CD8-positive, alpha-beta memory T cell (primary cell): ENCODE measurements around the gene CAPZB. TPM values are rescaled to one million over a fixed set of nuclear protein-coding genes. Genes with fewer than 3 reads are reported as not detected.

ENCODE experiments used
- CTCF ChIA-PET: fragments of 350-600 bp; sonication (Branson Sonifier 250); formaldehyde crosslinking; loops from one replicate; lab custom pipeline; 2021; ENCODE audit warnings: antibody characterized with exemption; lab: Charles Lee
- POLR2A ChIA-PET: fragments of 350-600 bp; sonication (Branson Sonifier 250); formaldehyde crosslinking; loops from one replicate; lab custom pipeline; 2021; ENCODE audit warnings: antibody characterized with exemption; lab: Charles Lee
- DNase-seq, 5 donors: peaks; one replicate each; pipeline versions ENCODE4 v3.0.0 to v3.0.0-alpha.2; 2020 to 2022; ENCODE audit warnings: mixed read lengths in 1 of 5
- H3K27ac ChIP-seq: one replicate; pipeline ENCODE4 v1.7.0; 2013; ENCODE audit warnings: low read depth, mild to moderate bottlenecking, low read length, moderate library complexity
- H3K27me3 ChIP-seq: 2 replicates; pipeline ENCODE4 v1.7.0; 2013; ENCODE audit warnings: low read length, mild to moderate bottlenecking; ENCODE audit not compliant: insufficient read depth, poor library complexity, severe bottlenecking
- H3K36me3 ChIP-seq: 2 replicates; pipeline ENCODE4 v1.7.0; 2013; ENCODE audit warnings: mild to moderate bottlenecking, low read length, moderate library complexity; ENCODE audit not compliant: insufficient read depth
- H3K4me1 ChIP-seq: 2 replicates; pipeline ENCODE4 v1.7.0; 2013; ENCODE audit warnings: mild to moderate bottlenecking, low read length, moderate library complexity; ENCODE audit not compliant: insufficient read depth
- H3K4me3 ChIP-seq: 2 replicates; pipeline ENCODE4 v1.7.0; 2013; ENCODE audit warnings: mild to moderate bottlenecking, low read length
- H3K9me3 ChIP-seq: 2 replicates; pipeline ENCODE4 v1.7.0; 2013; ENCODE audit warnings: mild to moderate bottlenecking, low read length
- H3K27ac Mint-ChIP-seq, 8 donors: one replicate each; pipeline ENCODE4 v1.8.0; 2020 to 2021; ENCODE audit warnings: mixed read lengths in 8 of 8, mild to moderate bottlenecking in 6 of 8, inconsistent platforms in 3 of 8, moderate library complexity in 3 of 8
- H3K27me3 Mint-ChIP-seq, 2 donors: one replicate each; pipeline ENCODE4 v1.8.0; 2020 to 2021; ENCODE audit warnings: mixed read lengths in 2 of 2, mild to moderate bottlenecking in 1 of 2, moderate library complexity in 1 of 2
- H3K36me3 Mint-ChIP-seq, 3 donors: one replicate each; pipeline ENCODE4 v1.8.0; 2020 to 2021; ENCODE audit warnings: mixed read lengths in 3 of 3, inconsistent platforms in 1 of 3, mild to moderate bottlenecking in 1 of 3
- H3K4me1 Mint-ChIP-seq, 3 donors: one replicate each; pipeline ENCODE4 v1.8.0; 2020 to 2021; ENCODE audit warnings: mixed read lengths in 3 of 3, inconsistent platforms in 1 of 3, mild to moderate bottlenecking in 1 of 3
- H3K4me3 Mint-ChIP-seq, 7 donors: one replicate each; pipeline ENCODE4 v1.8.0; 2020 to 2021; ENCODE audit warnings: mixed read lengths in 7 of 7, mild to moderate bottlenecking in 6 of 7, moderate library complexity in 4 of 7, inconsistent platforms in 2 of 7
- H3K9me3 Mint-ChIP-seq, 5 donors: one replicate each; pipeline ENCODE4 v1.8.0; 2020 to 2022; ENCODE audit warnings: mixed read lengths in 5 of 5, mild to moderate bottlenecking in 3 of 5, moderate library complexity in 2 of 5, inconsistent platforms in 1 of 5
- polyA plus RNA-seq: library from polyadenylated mRNA; unstranded; fragments of 300-500 nt; fragmentation: Illumina TruSeq; gene quantifications from one replicate; pipeline ENCODE4 v1.2.3, GENCODE V29; 2021
- total RNA-seq, 2 experiments: library from RNA; stranded (reverse); gene quantifications; one replicate each; pipeline ENCODE4 v1.2.3, GENCODE V29; 2021

The CAPZB gene
- total and polyA plus RNA-seq, 3 experiments from 2014 or later, result 284 to 540 (median 289) TPM

GRCh38 chr1:19439464-19440171 lies 45.7 kb downstream of the CAPZB start:
- Histone ChIP-seq H3K36me3 (peaks cover 6% of the 10 kb centered on the region), H3K4me3 (no peak overlapping the region), H3K4me1 (peaks cover 70% of the 10 kb centered on the region), H3K27ac (no peak overlapping the region), H3K27me3 (no peaks in the 10 kb centered on the region), H3K9me3 (no peaks in the 10 kb centered on the region)
- H3K27ac Mint-ChIP-seq, result peak overlapping the region; percentile 63 to 89 (median 80)
- peak in 3 of 5 donors; percentile 37 to 63 (median 57) for DNase-seq
- H3K4me1 Mint-ChIP-seq, result peaks cover 72 to 94% (median 94%) of the 10 kb centered on the region in 3 donors
- no peaks in the 10 kb centered on the region for H3K27me3 Mint-ChIP-seq
- peak overlapping the region in 1 of 7 donors; percentile 14 for H3K4me3 Mint-ChIP-seq
- H3K9me3 Mint-ChIP-seq, result no peaks in the 10 kb centered on the region
- POLR2A ChIA-PET, result interaction anchor here (0.6 to 1.2 kb wide), 2 partner anchors 17 to 32 kb away, joined by 3 to 4 read pairs; no protein-coding TSS in a partner anchor
- CTCF ChIA-PET, result interaction anchor here (1.3 to 3.2 kb wide), 3 partner anchors 43 to 143 kb away, joined by 4 to 18 read pairs (median 13); no protein-coding TSS in a partner anchor
- peaks cover 0 to 66% (median 2%) of the 10 kb centered on the region in 3 donors for H3K36me3 Mint-ChIP-seq

GRCh38 chr1:19438516-19439195 lies 46.7 kb downstream of the CAPZB start:
- Mint-ChIP-seq H3K27ac (peak overlapping the region in 7 of 8 donors; percentile 51 to 87 (median 70)), H3K27me3 (no peaks in the 10 kb centered on the region), H3K9me3 (no peaks in the 10 kb centered on the region), H3K4me1 (peaks cover 70 to 93% (median 92%) of the 10 kb centered on the region in 3 donors), H3K36me3 (peaks cover 0 to 67% (median 2%) of the 10 kb centered on the region in 3 donors), H3K4me3 (peak overlapping the region in 1 of 7 donors; percentile 8)
- no peak overlapping the region for H3K27ac ChIP-seq
- no peak overlapping the region for H3K4me3 ChIP-seq
- no peaks in the 10 kb centered on the region for H3K27me3 ChIP-seq
- POLR2A ChIA-PET, result interaction anchor here (1.0 to 1.2 kb wide), 2 partner anchors 25 to 45 kb away, joined by 3 to 4 read pairs; no protein-coding TSS in a partner anchor
- DNase-seq, result no peak
- CTCF ChIA-PET, result interaction anchor here (0.7 to 3.0 kb wide), 4 partner anchors 10 to 48 kb away, joined by 3 to 13 read pairs (median 6); no protein-coding TSS in a partner anchor
- H3K4me1 ChIP-seq, result peaks cover 74% of the 10 kb centered on the region
- peaks cover 6% of the 10 kb centered on the region for H3K36me3 ChIP-seq
- H3K9me3 ChIP-seq, result no peaks in the 10 kb centered on the region

GRCh38 chr1:19437891-19438294 lies 47.4 kb downstream of the CAPZB start:
- Histone ChIP-seq H3K4me3 (no peak overlapping the region), H3K36me3 (peaks cover 6% of the 10 kb centered on the region), H3K27me3 (no peaks in the 10 kb centered on the region), H3K4me1 (peaks cover 82% of the 10 kb centered on the region), H3K9me3 (no peaks in the 10 kb centered on the region), H3K27ac (no peak overlapping the region)
- POLR2A ChIA-PET, result interaction anchor here (1.0 to 1.2 kb wide), 2 partner anchors 26 to 46 kb away, joined by 3 to 4 read pairs; no protein-coding TSS in a partner anchor
- CTCF ChIA-PET, result interaction anchor here (1.3 to 2.2 kb wide), 4 partner anchors 11 to 145 kb away, joined by 3 to 8 read pairs (median 6); no protein-coding TSS in a partner anchor
- Mint-ChIP-seq H3K36me3 (peaks cover 0 to 72% (median 2%) of the 10 kb centered on the region in 3 donors), H3K27ac (peak overlapping the region in 6 of 8 donors; percentile 29 to 88 (median 80)), H3K4me1 (peaks cover 77 to 95% (median 93%) of the 10 kb centered on the region in 3 donors), H3K27me3 (no peaks in the 10 kb centered on the region), H3K9me3 (no peaks in the 10 kb centered on the region), H3K4me3 (peak overlapping the region in 1 of 7 donors; percentile 13)
- no peak for DNase-seq

- H3K36me3 ChIP-seq, result peaks cover 6% of the 10 kb centered on the region
- H3K36me3 Mint-ChIP-seq, result peaks cover 0 to 69% (median 2%) of the 10 kb centered on the region in 3 donors
- H3K4me3 Mint-ChIP-seq, result peak overlapping the region in 1 of 7 donors; percentile 27
- no peak overlapping the region for H3K4me3 ChIP-seq
- ChIA-PET POLR2A (interaction anchor here (1.2 kb wide), 1 partner anchor 27 kb away, joined by 4 read pairs; no protein-coding TSS in a partner anchor), CTCF (interaction anchor here (0.9 to 2.2 kb wide), 5 partner anchors 12 to 146 kb away, joined by 3 to 8 read pairs (median 5); no protein-coding TSS in a partner anchor)
- H3K9me3 ChIP-seq, result no peaks in the 10 kb centered on the region
- no peaks in the 10 kb centered on the region for H3K27me3 ChIP-seq
- no peak for DNase-seq
- no peaks in the 10 kb centered on the region for H3K27me3 Mint-ChIP-seq
- H3K27ac ChIP-seq, result no peak overlapping the region
- peak overlapping the region; percentile 20 to 91 (median 86) for H3K27ac Mint-ChIP-seq
- no peaks in the 10 kb centered on the region for H3K9me3 Mint-ChIP-seq
- peaks cover 78 to 93% (median 90%) of the 10 kb centered on the region in 3 donors for H3K4me1 Mint-ChIP-seq
- H3K4me1 ChIP-seq, result peaks cover 86% of the 10 kb centered on the region
Observed at GRCh38 chr1:19436716-19437476, 48.4 kb downstream of the CAPZB start.

- Histone ChIP-seq H3K4me1 (peaks cover 83% of the 10 kb centered on the region), H3K4me3 (no peak overlapping the region), H3K9me3 (no peaks in the 10 kb centered on the region), H3K27ac (no peak overlapping the region), H3K27me3 (no peaks in the 10 kb centered on the region), H3K36me3 (peaks cover 6% of the 10 kb centered on the region)
- H3K27ac Mint-ChIP-seq, result peak overlapping the region; percentile 29 to 91 (median 78)
- H3K4me3 Mint-ChIP-seq, result peak overlapping the region in 4 of 7 donors; percentile 12 to 67 (median 36)
- ChIA-PET POLR2A (no interaction called here), CTCF (interaction anchor here (0.7 to 1.5 kb wide), 3 partner anchors 29 to 208 kb away, joined by 3 read pairs; partner anchors contain the start of gene NBL1)
- DNase-seq, result no peak
- H3K27me3 Mint-ChIP-seq, result no peaks in the 10 kb centered on the region
- H3K4me1 Mint-ChIP-seq, result peaks cover 73 to 90% (median 83%) of the 10 kb centered on the region in 3 donors
- H3K9me3 Mint-ChIP-seq, result no peaks in the 10 kb centered on the region
- H3K36me3 Mint-ChIP-seq, result peaks cover 0 to 65% (median 2%) of the 10 kb centered on the region in 3 donors
Observed at GRCh38 chr1:19435851-19436455, 49.4 kb downstream of the CAPZB start.

GRCh38 chr1:19435181-19435580 lies 50.2 kb downstream of the CAPZB start:
- Histone ChIP-seq H3K27me3 (no peaks in the 10 kb centered on the region), H3K36me3 (peaks cover 6% of the 10 kb centered on the region), H3K9me3 (no peaks in the 10 kb centered on the region), H3K4me1 (peaks cover 84% of the 10 kb centered on the region), H3K4me3 (no peak overlapping the region), H3K27ac (no peak overlapping the region)
- H3K27ac Mint-ChIP-seq, result peak overlapping the region; percentile 32 to 89 (median 63)
- H3K4me3 Mint-ChIP-seq, result peak overlapping the region in 2 of 7 donors; percentile 8 to 39
- peaks cover 78 to 92% (median 86%) of the 10 kb centered on the region in 3 donors for H3K4me1 Mint-ChIP-seq
- CTCF ChIA-PET, result interaction anchor here (0.8 to 1.7 kb wide), 3 partner anchors 12 to 148 kb away, joined by 3 to 8 read pairs (median 3); no protein-coding TSS in a partner anchor
- no peaks in the 10 kb centered on the region for H3K9me3 Mint-ChIP-seq
- peaks cover 0 to 65% (median 2%) of the 10 kb centered on the region in 3 donors for H3K36me3 Mint-ChIP-seq
- no peaks in the 10 kb centered on the region for H3K27me3 Mint-ChIP-seq
- DNase-seq, result no peak
- POLR2A ChIA-PET, result no interaction called here

GRCh38 chr1:19433719-19433998 lies 51.7 kb downstream of the CAPZB start:
- no peak for DNase-seq
- CTCF ChIA-PET, result no interaction called here
- Histone ChIP-seq H3K4me1 (peaks cover 84% of the 10 kb centered on the region), H3K9me3 (no peaks in the 10 kb centered on the region), H3K27ac (no peak overlapping the region), H3K4me3 (no peak overlapping the region), H3K27me3 (no peaks in the 10 kb centered on the region), H3K36me3 (peaks cover 6% of the 10 kb centered on the region)
- Mint-ChIP-seq H3K27ac (peak overlapping the region in 7 of 8 donors; percentile 25 to 81 (median 71)), H3K9me3 (no peaks in the 10 kb centered on the region), H3K36me3 (peaks cover 0 to 56% (median 2%) of the 10 kb centered on the region in 3 donors), H3K4me3 (peak overlapping the region in 3 of 7 donors; percentile 32 to 56 (median 38)), H3K27me3 (no peaks in the 10 kb centered on the region), H3K4me1 (peaks cover 79 to 92% (median 86%) of the 10 kb centered on the region in 3 donors)
- POLR2A ChIA-PET, result no interaction called here
